Gastroesophageal sphincter (tissue), 2 donors: ENCODE measurements around the gene KCTD1.

Experiments
- EP300 ChIP-seq: sonication (generic); formaldehyde crosslinking; IDR thresholded peaks from one replicate; pipeline ENCODE4 v1.6.1; 2017; ENCODE audit warnings: antibody characterized with exemption, mild to moderate bottlenecking
- POLR2AphosphoS5 ChIP-seq: sonication (generic); formaldehyde crosslinking; IDR thresholded peaks from one replicate; pipeline ENCODE4 v1.6.1; 2017; ENCODE audit warnings: antibody characterized with exemption

GRCh38 chr18:26466026-26466425 is 82.3 kb downstream of the KCTD1 start:
- no peak for TF ChIP-seq POLR2AphosphoS5
- no peak for TF ChIP-seq EP300
